EH (cell line): Measurements from ENCODE around the gene MARVELD3.
A peak's percentile ranks its signal among the peaks of the same experiment; 100 is the strongest.
"Not testable (repeated sequence)": the region's sequence is repeated elsewhere in the genome, so short reads cannot be mapped to it uniquely, and the experiment has no call there.

Experiments used
- DNase-seq: peaks from one replicate; pipeline ENCODE4 v3.0.0-alpha.2; 2015; ENCODE audit warnings: low read depth

The MARVELD3 gene

GRCh38 chr16:71626018-71626857 lies at the start of gene MARVELD3:
MARVELD3 (plus strand) TSS chr16:71626184; CDS start chr16:71626230, 46 bp downstream.
- DNase-seq, result no peak

DNA sequence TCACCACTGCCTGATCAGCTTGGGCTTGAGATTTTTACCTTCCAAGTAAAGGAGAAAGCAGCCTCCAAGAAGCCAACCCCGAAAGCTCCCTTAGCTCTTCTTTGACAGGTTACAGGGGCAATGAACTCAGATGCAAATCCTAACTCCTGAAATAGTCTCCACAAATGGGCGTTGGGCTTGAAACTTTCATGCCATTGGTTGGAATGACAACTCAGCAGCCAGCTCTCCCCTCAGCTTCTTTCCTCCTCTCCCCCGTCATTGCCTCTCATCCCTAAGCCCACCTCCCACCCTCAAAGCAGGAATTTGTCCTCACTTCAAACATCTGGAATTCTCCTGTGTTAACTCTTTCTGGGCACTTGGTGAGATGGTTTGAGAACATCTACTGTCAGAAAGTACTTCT lies 49.0 kb upstream of the MARVELD3 start, which contains the start of gene TAT:
TSS of gene TAT (minus strand) at position 122 of the 400 bp plus-strand sequence. CDS start 677 bp downstream, outside the sequence.
- no peak for DNase-seq

GRCh38 chr16:71582553-71582848 lies 43.5 kb upstream of the MARVELD3 start:
- DNase-seq, result not testable (repeated sequence)

GRCh38 chr16:71584543-71585317 lies 41.3 kb upstream of the MARVELD3 start:
- no peak for DNase-seq

GRCh38 chr16:71585318-71585703 lies 40.7 kb upstream of the MARVELD3 start:
- DNase-seq, result no peak

DNA sequence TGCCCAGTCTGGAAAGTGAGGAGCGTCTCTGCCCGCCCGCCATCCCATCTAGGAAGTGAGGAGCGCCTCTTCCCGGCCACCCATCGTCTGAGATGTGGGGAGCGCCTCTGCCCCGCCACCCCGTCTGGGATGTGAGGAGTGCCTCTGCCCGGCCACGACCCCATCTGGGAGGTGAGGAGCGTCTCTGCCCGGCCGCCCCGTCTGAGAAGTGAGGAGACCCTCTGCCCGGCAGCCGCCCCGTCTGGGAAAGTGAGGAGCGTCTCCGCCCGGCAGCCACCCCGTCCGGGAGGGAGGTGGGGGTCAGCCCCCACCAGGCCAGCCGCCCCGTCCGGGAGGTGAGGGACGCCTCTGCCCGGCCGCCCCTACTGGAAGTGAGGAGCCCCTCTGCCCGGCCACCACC lies 36.6 kb upstream of the MARVELD3 start:
- DNase-seq, result not testable (repeated sequence)

- DNase-seq, result not testable (repeated sequence)
These were observed 35.9 kb upstream of the MARVELD3 start for GRCh38 chr16:71590071-71590470.

GRCh38 chr16:71590584-71590983 lies 35.4 kb upstream of the MARVELD3 start:
- DNase-seq, result no peak

GRCh38 chr16:71591917-71592316 lies 34.1 kb upstream of the MARVELD3 start:
- no peak for DNase-seq

DNA sequence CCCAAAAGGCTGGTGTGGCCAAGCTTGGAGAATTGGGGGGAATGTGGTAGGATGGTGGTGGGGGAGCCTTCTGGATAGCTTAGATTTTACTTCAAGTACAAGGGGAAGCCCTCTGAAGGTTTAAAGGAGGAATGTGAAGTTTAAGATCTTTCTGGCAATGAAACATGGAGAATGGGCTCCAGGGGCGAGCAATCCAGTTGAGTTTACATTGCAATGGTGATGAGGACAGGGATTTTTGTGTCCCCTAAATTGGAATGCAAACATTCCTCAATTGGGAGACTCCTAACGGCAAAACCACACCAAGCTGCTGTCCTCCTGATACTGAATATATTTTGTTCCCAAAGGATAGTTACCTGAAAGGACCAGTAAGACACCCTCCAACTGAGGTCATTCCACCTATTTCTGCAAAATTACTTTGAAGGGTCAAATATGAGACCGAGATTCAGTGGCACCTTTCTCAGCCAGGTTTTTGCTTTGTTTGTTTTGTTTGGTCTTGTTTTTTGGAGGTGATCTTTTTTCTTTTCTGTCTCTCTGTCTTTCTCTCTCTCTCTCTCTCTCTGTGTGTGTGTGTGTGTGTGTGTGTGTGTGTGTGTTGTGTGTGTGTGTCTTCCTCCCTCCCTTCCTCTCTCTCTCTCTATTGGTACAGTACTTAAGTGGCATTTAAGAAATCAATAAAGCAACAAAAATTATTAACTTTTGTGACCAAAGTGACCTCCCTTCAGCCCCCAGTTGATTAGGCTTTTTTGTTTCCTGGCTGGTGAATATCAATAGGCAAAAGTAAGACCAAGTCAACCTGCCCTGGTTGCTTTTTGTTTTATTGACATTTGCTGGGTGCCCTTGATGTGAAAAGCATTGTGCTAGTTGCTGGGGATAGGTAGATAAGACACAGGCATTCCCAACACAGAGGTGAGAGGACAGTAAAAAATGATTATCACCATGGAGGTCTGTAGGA lies 32.7 kb upstream of the MARVELD3 start:
- DNase-seq, result no peak

DNA sequence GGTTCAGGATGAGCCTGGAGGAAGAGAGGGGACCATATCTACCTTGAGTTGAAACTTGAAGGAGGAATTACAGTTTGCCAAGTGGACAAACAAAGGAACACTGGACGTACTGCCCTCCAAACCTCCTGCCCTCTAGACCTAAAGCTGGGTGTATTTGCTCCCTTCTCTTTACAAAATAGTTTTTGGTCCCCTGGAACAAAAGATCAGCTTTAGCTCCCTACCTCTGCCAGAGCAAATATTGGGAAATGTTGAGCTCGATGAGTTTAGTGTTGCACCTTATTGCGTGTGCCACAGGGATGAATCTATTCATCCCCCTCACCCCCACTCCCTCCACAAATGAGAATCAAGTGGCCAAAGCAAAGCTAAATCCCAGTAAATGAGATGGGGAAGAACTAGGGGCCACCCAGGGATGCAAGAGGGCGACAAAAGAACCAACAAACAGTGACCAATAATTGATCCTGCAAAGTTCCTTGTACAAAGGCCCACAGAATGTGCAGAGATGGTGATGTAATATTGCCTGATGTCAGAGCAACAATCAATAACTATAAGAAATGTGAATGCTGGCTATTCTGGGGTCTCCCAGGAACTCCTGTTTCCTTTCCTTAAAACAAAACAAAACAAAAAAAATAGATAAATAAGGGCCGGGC lies 31.9 kb upstream of the MARVELD3 start:
- no peak for DNase-seq

DNA sequence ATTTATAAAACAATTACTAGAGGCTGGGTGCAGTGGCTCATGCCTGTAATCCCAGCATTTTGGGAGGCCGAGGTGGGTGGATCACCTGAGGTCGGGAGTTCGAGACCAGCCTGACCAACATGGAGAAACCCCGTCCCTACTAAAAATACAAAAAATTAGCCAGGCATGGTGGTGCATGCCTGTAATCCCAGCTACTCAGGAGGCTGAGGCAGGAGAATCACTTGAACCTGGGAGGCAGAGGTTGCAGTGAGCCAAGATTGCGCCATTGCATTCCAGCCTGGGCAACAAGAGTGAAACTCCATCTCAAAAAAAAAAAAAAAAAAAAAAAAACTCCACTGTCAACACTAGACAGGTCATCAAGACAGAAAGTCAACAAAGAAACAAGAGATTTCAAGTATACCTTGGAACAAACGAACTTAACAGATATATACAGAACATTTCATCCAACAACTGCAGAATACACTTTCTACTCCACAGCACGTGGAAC lies 30.6 kb upstream of the MARVELD3 start:
- not testable (repeated sequence) for DNase-seq

DNA sequence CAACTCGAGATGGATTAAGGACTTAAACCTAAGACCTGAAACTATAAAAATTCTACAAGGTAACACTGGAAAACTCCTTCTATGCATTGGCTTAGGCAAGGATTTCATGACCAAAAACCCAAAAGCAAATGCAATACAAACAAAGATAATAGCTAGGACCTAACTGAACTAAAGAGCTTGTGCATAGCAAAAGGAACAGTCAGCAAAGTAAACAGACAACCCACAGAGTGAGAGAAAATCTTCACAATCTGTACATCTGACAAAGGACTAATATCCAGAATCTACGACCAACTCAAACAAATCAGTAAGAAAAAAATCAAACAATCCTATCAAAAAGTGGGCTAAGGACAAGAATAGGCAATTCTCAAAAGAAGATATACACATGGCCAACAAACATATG lies 27.6 kb upstream of the MARVELD3 start:
- DNase-seq, result not testable (repeated sequence)

- no peak for DNase-seq
These were observed 25.2 kb upstream of the MARVELD3 start for GRCh38 chr16:71600822-71601221.

GRCh38 chr16:71609066-71609465 lies 16.9 kb upstream of the MARVELD3 start:
- no peak for DNase-seq

DNA sequence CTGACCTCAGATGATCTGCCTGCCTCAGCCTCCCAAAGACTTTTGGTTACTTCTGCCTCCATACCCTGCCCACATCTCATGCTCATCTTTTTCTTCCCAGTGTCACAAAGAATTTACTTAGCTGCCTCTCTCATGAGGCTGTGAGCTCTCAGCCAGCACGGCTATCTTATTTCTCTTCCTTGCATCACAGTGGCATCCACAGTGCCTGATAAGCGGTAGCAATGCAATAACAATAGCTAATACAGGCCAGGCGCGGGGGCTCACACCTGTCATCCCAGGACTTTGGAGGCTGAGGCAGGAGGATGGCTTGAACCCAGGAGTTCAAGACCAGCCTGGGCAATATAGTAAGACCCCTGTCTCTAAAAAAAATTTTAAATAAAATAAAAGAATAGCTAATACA lies 15.5 kb upstream of the MARVELD3 start:
- DNase-seq, result no peak

- DNase-seq, result peak; percentile 45
These were observed 14.8 kb upstream of the MARVELD3 start for GRCh38 chr16:71610936-71611871.

DNA sequence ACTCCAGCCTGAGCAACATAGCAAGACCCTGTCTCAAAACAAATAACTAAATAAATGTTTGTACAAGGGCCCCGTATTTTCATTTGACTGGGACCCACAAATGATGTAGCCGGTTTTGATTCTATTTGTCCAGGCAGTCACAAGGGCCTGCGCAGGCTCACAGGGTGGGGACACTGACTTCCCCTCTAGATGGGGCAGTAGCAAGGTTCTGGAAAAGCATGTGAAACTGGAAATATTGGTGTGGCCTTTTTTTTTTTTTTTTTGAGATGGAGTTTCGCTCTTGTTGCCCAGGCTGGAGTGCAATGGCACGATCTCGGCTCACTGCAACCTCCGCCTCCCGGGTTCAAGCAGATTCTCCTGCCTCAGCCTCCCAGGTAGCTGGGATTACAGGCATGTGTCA lies 11.0 kb upstream of the MARVELD3 start:
- not testable (repeated sequence) for DNase-seq

DNA sequence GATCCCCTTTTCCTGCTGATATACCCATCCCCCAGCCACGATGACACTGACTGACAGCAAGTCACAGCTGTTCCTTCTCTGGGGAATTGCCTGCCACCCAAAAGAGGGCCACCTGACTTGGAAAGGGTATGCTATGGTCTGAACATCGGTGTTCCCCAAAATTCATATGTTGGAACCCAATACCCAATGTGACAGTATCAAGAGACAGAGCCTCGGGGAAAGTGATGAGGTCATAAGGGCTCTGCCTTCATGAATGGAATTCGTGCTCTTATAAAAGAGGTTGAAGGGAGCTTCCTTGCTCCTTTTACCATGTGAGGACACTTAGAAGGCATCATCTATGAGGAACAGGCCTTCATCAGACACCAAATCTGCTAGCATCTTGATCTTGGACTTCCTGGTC lies 7.6 kb upstream of the MARVELD3 start:
- DNase-seq, result no peak

DNA sequence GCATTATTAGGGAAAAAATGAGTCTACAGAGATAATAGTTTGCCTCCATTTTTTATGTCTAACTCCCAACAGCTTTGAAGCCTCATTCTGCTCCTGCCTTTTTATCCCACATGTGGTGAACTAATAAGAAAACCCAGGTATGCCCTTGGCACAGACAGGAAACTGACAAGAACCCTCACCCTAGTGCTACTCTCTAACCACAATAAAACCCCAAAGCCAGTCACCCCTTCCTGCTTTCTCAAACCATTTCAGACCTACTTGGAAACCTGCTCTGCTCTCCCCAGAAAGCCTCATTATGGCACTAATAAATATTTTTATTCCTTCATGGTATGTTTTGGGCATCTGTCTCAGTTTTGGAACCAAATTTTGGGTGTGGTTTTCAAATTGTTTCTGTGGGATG lies 3.9 kb upstream of the MARVELD3 start:
- DNase-seq, result no peak
